DOHH2 (cell line): ENCODE measurements around the gene GADD45G.

Experiments
- H3F3A ChIP-seq: fragments of 200-600 bp; sonication (generic), shearing (Covaris generic); 2 replicates; pipeline ENCODE4 v1.6.0; 2016; ENCODE audit warnings: antibody characterized with exemption, mild to moderate bottlenecking; ENCODE audit not compliant: control insufficient read depth, insufficient read depth
- H3K27ac ChIP-seq: fragments of 200-600 bp; sonication (generic); 2 replicates; pipeline ENCODE4 v1.5.1; 2014; ENCODE audit warnings: low read depth, mild to moderate bottlenecking, low read length, moderate library complexity
- H3K27me3 ChIP-seq: fragments of 200-600 bp; sonication (generic); 2 replicates; pipeline ENCODE4 v1.6.1; 2014; ENCODE audit warnings: mild to moderate bottlenecking, low read length, mixed read lengths; ENCODE audit not compliant: control insufficient read depth
- H3K36me3 ChIP-seq: fragments of 200-600 bp; sonication (generic); 2 replicates; pipeline ENCODE4 v1.6.1; 2014; ENCODE audit warnings: mild to moderate bottlenecking, low read length, moderate library complexity, mixed read lengths; ENCODE audit not compliant: control insufficient read depth
- H3K4me1 ChIP-seq: fragments of 200-600 bp; sonication (generic); 2 replicates; pipeline ENCODE4 v1.6.1; 2014; ENCODE audit warnings: mild to moderate bottlenecking, low read length, mixed read lengths; ENCODE audit not compliant: control insufficient read depth
- H3K4me2 ChIP-seq: fragments of 200-600 bp; sonication (generic); 2 replicates; pipeline ENCODE4 v1.6.0; 2014; ENCODE audit warnings: mild to moderate bottlenecking, low read length, moderate library complexity
- H3K4me3 ChIP-seq: fragments of 200-600 bp; sonication (generic); 2 replicates; pipeline ENCODE4 v1.5.1; 2014; ENCODE audit warnings: mild to moderate bottlenecking, low read length, mixed read lengths
- H3K79me2 ChIP-seq: fragments of 200-600 bp; sonication (generic); 2 replicates; pipeline ENCODE4 v1.6.1; 2014; ENCODE audit warnings: mild to moderate bottlenecking, low read length, mixed read lengths; ENCODE audit not compliant: control insufficient read depth
- H3K9me2 ChIP-seq: fragments of 200-600 bp; sonication (generic); replicated peaks from 2 replicates; pipeline ENCODE4 v1.6.1; 2014; ENCODE audit warnings: mild to moderate bottlenecking, low read length, mixed read lengths; ENCODE audit not compliant: control insufficient read depth
- H3K9me3 ChIP-seq: fragments of 200-600 bp; sonication (generic); 2 replicates; pipeline ENCODE4 v1.6.1; 2014; ENCODE audit warnings: antibody characterized with exemption, low read length, mixed read lengths; ENCODE audit not compliant: control insufficient read depth, insufficient read depth
- H4K20me1 ChIP-seq: fragments of 200-600 bp; sonication (generic); 2 replicates; pipeline ENCODE4 v1.6.0; 2014; ENCODE audit warnings: low read depth, mild to moderate bottlenecking, antibody characterized with exemption, low read length, moderate library complexity; ENCODE audit not compliant: control insufficient read depth, insufficient read depth
- EZH2phosphoT487 ChIP-seq: fragments of 200-600 bp; sonication (generic); IDR thresholded peaks from 2 replicates; pipeline ENCODE4 v1.6.1; 2017; ENCODE audit warnings: borderline replicate concordance, mild to moderate bottlenecking, antibody characterized with exemption, low read length, moderate library complexity, mixed read lengths
- TF ChIP-seq, protein P1 (sequence below): fragments of 200-600 bp; sonication (generic); IDR thresholded peaks from one replicate; pipeline ENCODE4 v1.5.1; 2014; ENCODE audit warnings: antibody characterized with exemption, mild to moderate bottlenecking, low read depth, low read length; ENCODE audit not compliant: poor library complexity, severe bottlenecking

Gene GADD45G

GRCh38 chr9:89635816-89636215 is 31.0 kb downstream of the GADD45G start:
- no peak for TF ChIP-seq EZH2phosphoT487
- TF ChIP-seq, protein P1, sequence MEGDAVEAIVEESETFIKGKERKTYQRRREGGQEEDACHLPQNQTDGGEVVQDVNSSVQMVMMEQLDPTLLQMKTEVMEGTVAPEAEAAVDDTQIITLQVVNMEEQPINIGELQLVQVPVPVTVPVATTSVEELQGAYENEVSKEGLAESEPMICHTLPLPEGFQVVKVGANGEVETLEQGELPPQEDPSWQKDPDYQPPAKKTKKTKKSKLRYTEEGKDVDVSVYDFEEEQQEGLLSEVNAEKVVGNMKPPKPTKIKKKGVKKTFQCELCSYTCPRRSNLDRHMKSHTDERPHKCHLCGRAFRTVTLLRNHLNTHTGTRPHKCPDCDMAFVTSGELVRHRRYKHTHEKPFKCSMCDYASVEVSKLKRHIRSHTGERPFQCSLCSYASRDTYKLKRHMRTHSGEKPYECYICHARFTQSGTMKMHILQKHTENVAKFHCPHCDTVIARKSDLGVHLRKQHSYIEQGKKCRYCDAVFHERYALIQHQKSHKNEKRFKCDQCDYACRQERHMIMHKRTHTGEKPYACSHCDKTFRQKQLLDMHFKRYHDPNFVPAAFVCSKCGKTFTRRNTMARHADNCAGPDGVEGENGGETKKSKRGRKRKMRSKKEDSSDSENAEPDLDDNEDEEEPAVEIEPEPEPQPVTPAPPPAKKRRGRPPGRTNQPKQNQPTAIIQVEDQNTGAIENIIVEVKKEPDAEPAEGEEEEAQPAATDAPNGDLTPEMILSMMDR = no peak
- Histone ChIP-seq H4K20me1 (peaks cover 3% of the 10 kb centered on the region; the same call in 1 of the 2 replicates), H3K4me2 (no peak overlapping the region), H3K9me3 (no peaks in the 10 kb centered on the region), H3K79me2 (no peaks in the 10 kb centered on the region), H3K4me3 (no peak overlapping the region), H3K9me2 (no peaks in the 10 kb centered on the region), H3K36me3 (no peaks in the 10 kb centered on the region), H3K4me1 (no peaks in the 10 kb centered on the region), H3F3A (no peaks in the 10 kb centered on the region), H3K27ac (no peak overlapping the region), H3K27me3 (no peaks in the 10 kb centered on the region)

DNA sequence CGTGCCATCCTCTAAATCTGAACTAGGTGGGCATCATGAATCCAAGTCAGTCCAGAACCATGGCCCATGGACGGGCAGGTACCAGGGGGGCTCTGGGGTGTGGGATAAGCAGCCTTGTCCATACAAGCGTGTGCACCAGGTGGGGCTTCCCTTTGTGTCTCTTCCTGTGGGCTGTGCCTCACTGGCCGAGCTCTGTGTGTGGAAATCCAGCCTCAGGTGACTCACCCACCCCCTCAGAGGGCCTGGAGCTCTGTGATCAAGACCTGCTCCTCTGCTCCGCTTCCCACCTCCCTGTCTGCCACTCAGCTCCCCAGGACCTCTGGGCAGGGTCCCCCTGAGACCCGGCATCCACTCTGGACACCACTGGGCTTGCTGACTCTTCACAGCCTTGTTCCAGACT is 33.0 kb downstream of the GADD45G start:
- no peak overlapping the region for H3K4me3 ChIP-seq
- TF ChIP-seq, protein P1 = no peak
- TF ChIP-seq EZH2phosphoT487 = no peak
- no peak overlapping the region for H3K4me2 ChIP-seq
- no peaks in the 10 kb centered on the region for H3K79me2 ChIP-seq
- no peaks in the 10 kb centered on the region for H3K9me3 ChIP-seq
- no peaks in the 10 kb centered on the region for H3K4me1 ChIP-seq
- H3K27ac ChIP-seq = no peak overlapping the region
- no peaks in the 10 kb centered on the region for H4K20me1 ChIP-seq
- H3K9me2 ChIP-seq = no peaks in the 10 kb centered on the region
- H3K36me3 ChIP-seq = no peaks in the 10 kb centered on the region
- H3F3A ChIP-seq = no peaks in the 10 kb centered on the region
- no peaks in the 10 kb centered on the region for H3K27me3 ChIP-seq

GRCh38 chr9:89638359-89638758 is 33.5 kb downstream of the GADD45G start:
- Histone ChIP-seq H3K4me1 (no peaks in the 10 kb centered on the region), H3K36me3 (no peaks in the 10 kb centered on the region)
- TF ChIP-seq EZH2phosphoT487 = no peak
- TF ChIP-seq, protein P1 = no peak

GRCh38 chr9:89638893-89639292 is 34.1 kb downstream of the GADD45G start:
- H3F3A ChIP-seq = no peaks in the 10 kb centered on the region
- no peaks in the 10 kb centered on the region for H3K36me3 ChIP-seq
- no peak for TF ChIP-seq EZH2phosphoT487
- TF ChIP-seq, protein P1 = no peak
- no peaks in the 10 kb centered on the region for H4K20me1 ChIP-seq
- H3K4me2 ChIP-seq = no peak overlapping the region
- H3K27ac ChIP-seq = no peak overlapping the region
- no peak overlapping the region for H3K4me3 ChIP-seq
- H3K79me2 ChIP-seq = no peaks in the 10 kb centered on the region
- no peaks in the 10 kb centered on the region for H3K4me1 ChIP-seq
- H3K27me3 ChIP-seq = no peaks in the 10 kb centered on the region
- no peaks in the 10 kb centered on the region for H3K9me2 ChIP-seq
- no peaks in the 10 kb centered on the region for H3K9me3 ChIP-seq

More at GRCh38 chr9:89638359-89638758, 33.5 kb downstream of the GADD45G start:
- Histone ChIP-seq H3K9me2 (no peaks in the 10 kb centered on the region), H3K27ac (no peak overlapping the region), H3F3A (no peaks in the 10 kb centered on the region), H3K79me2 (no peaks in the 10 kb centered on the region), H3K4me3 (no peak overlapping the region), H3K27me3 (no peaks in the 10 kb centered on the region), H4K20me1 (no peaks in the 10 kb centered on the region), H3K4me2 (no peak overlapping the region), H3K9me3 (no peaks in the 10 kb centered on the region)
